B cell (primary cell): ENCODE data around the gene CYB5D1. TPM values are rescaled to one million over a fixed set of nuclear protein-coding genes. Genes with fewer than 3 reads are reported as not detected.

Source experiments
- ATAC-seq: fragments of 200-7000 bp; cut with Tn5 transposase; one replicate; pipeline ENCODE4 v1.10.0; 2021; ENCODE audit warnings: low read depth, mild to moderate bottlenecking, moderate number of reproducible peaks, moderate library complexity
- CTCF ChIA-PET: fragments of 350-600 bp; sonication (Branson Sonifier 250); formaldehyde crosslinking; loops from one replicate; lab custom pipeline; 2021; ENCODE audit warnings: antibody characterized with exemption, inconsistent platforms; lab: Charles Lee
- POLR2A ChIA-PET: fragments of 350-600 bp; sonication (Branson Sonifier 250); formaldehyde crosslinking; loops from one replicate; lab custom pipeline; 2021; ENCODE audit warnings: antibody characterized with exemption; lab: Charles Lee
- DNase-seq: peaks from one replicate; pipeline ENCODE4 v3.0.0; 2013
- H2AFZ ChIP-seq: 2 replicates; pipeline ENCODE4 v1.6.1; 2012; ENCODE audit warnings: mild to moderate bottlenecking, low read depth, low read length; ENCODE audit not compliant: insufficient read depth, poor library complexity, severe bottlenecking
- H3K27ac ChIP-seq, 2 donors: 1 replicate in 1 of 2; 2 replicates in 1 of 2; pipeline ENCODE4 v1.5.1; 2012 to 2013; ENCODE audit warnings: low read length in 2 of 2, mild to moderate bottlenecking in 2 of 2, moderate library complexity in 1 of 2
- H3K27me3 ChIP-seq, 4 experiments: fragments of 200-600 bp in 1 of 4; sonication (generic) in 1 of 4; replicated peaks in 1 of 4; 1 replicate in 2 of 4; 2 replicates in 2 of 4; pipeline versions ENCODE4 v1.6.1 to v1.7.0; 2013 to 2016; ENCODE audit warnings: low read length in 3 of 4, mild to moderate bottlenecking in 2 of 4, mixed read lengths in 1 of 4, moderate library complexity in 1 of 4; ENCODE audit not compliant: insufficient read depth in 4 of 4, control insufficient read depth in 3 of 4; ENCODE audit errors: control extremely low read depth in 1 of 4
- H3K36me3 ChIP-seq, 2 experiments: replicated peaks in 1 of 2; 1 replicate in 1 of 2; 2 replicates in 1 of 2; pipeline versions ENCODE4 v1.6.1 to v1.7.1; 2013; ENCODE audit warnings: low read length in 1 of 2; ENCODE audit not compliant: insufficient read depth in 2 of 2, control insufficient read depth in 1 of 2; ENCODE audit errors: control extremely low read depth in 1 of 2, extremely low read depth in 1 of 2
- H3K4me1 ChIP-seq, 2 donors: fragments of 200-600 bp in 1 of 2; sonication (generic) in 1 of 2; 1 replicate in 1 of 2; 2 replicates in 1 of 2; pipeline versions ENCODE4 v1.5.1 to v1.6.1; 2013 to 2017; ENCODE audit warnings: low read length in 2 of 2; ENCODE audit not compliant: control insufficient read depth in 2 of 2, insufficient read depth in 2 of 2
- H3K4me2 ChIP-seq: replicated peaks from 2 replicates; pipeline ENCODE3; 2012; ENCODE audit warnings: mild to moderate bottlenecking, low read depth, low read length; ENCODE audit not compliant: poor library complexity, severe bottlenecking
- H3K4me3 ChIP-seq, 5 experiments: fragments of 200-600 bp in 1 of 5; sonication (generic) in 1 of 5; 1 replicate in 3 of 5; 2 replicates in 2 of 5; pipeline versions ENCODE4 v1.5.1 to v1.7.0; 2011 to 2016; ENCODE audit warnings: low read length in 4 of 5, mild to moderate bottlenecking in 4 of 5, low read depth in 2 of 5, control low read depth in 1 of 5, moderate library complexity in 1 of 5; ENCODE audit not compliant: insufficient read depth in 1 of 5; ENCODE audit errors: control extremely low read depth in 1 of 5, extremely low read depth in 1 of 5
- H3K79me2 ChIP-seq: fragments of 200-600 bp; sonication (generic); one replicate; pipeline ENCODE4 v1.6.0; 2016; ENCODE audit warnings: low read length; ENCODE audit not compliant: control insufficient read depth, insufficient read depth
- H3K9ac ChIP-seq: fragments of 200-600 bp; sonication (generic); 2 replicates; pipeline ENCODE4 v1.6.1; 2017; ENCODE audit warnings: mild to moderate bottlenecking, low read length, moderate library complexity
- H3K9me3 ChIP-seq, 3 donors: one replicate each; pipeline versions ENCODE4 v1.6.1 to v1.7.1; 2013; ENCODE audit warnings: low read length in 2 of 3; ENCODE audit not compliant: control insufficient read depth in 2 of 3, insufficient read depth in 1 of 3; ENCODE audit errors: control extremely low read depth in 1 of 3
- H4K20me1 ChIP-seq: 2 replicates; pipeline ENCODE4 v1.6.0; 2012; ENCODE audit warnings: mild to moderate bottlenecking, low read length; ENCODE audit not compliant: insufficient read depth, control insufficient read depth, poor library complexity, severe bottlenecking
- H3K27ac Mint-ChIP-seq: one replicate; pipeline ENCODE4 v1.8.0; 2021; ENCODE audit warnings: mixed read lengths
- H3K27me3 Mint-ChIP-seq: one replicate; pipeline ENCODE4 v1.8.0; 2021; ENCODE audit warnings: mixed read lengths
- H3K4me1 Mint-ChIP-seq: one replicate; pipeline ENCODE4 v1.8.0; 2021; ENCODE audit warnings: mixed read lengths
- H3K4me3 Mint-ChIP-seq: one replicate; pipeline ENCODE4 v1.8.0; 2021; ENCODE audit warnings: mixed read lengths
- H3K9me3 Mint-ChIP-seq: one replicate; pipeline ENCODE4 v1.8.0; 2022; ENCODE audit warnings: mixed read lengths; ENCODE audit not compliant: insufficient read depth
- CTCF ChIP-seq: fragments of 200-600 bp; IDR thresholded peaks from one replicate; pipeline ENCODE4 v1.8.0; 2022; ENCODE audit warnings: antibody characterized with exemption, mild to moderate bottlenecking
- EZH2 ChIP-seq: IDR thresholded peaks from 2 replicates; pipeline ENCODE4 v1.6.1; 2012; ENCODE audit warnings: borderline replicate concordance, low read depth, mild to moderate bottlenecking, moderate library complexity, low read length; ENCODE audit not compliant: insufficient read depth, poor library complexity, severe bottlenecking
- WGBS: methylation state at CpG from one replicate; pipeline ENCODE4 v1.1.5; 2013; ENCODE audit warnings: missing lambda C conversion rate; ENCODE audit not compliant: insufficient coverage; 5-methylcytosine and 5-hydroxymethylcytosine counted together
- intact Hi-C: fragments of 100-400 bp; cut with micrococcal nuclease; formaldehyde crosslinking; loops from one replicate; pipeline ENCODE4 v1.10.0; 2022
- polyA plus RNA-seq: library from polyadenylated mRNA; depleted of rRNA; stranded (reverse); fragments of >200 nt; gene quantifications from 2 replicates; pipeline ENCODE4 v1.2.3, GENCODE V29; 2012
- total RNA-seq, 2 donors: library from RNA; stranded (reverse); fragments of 120-200 nt in 1 of 2; gene quantifications; 1 replicate in 1 of 2; 2 replicates in 1 of 2; pipeline versions ENCODE4 v1.2.3 to v1.2.4, GENCODE V29; 2013 to 2022

Gene CYB5D1
- total and polyA plus RNA-seq, 2 donors (not counting 1 experiment from before 2014, with no cell fraction given), result 6.3 to 10.2 TPM

GRCh38 chr17:7854851-7855659 is 2.7 kb upstream of the CYB5D1 start, which contains the start of gene TMEM88:
Gene TMEM88, plus strand, starts transcription at chr17:7855066. Its CDS starts 9 bp downstream, at chr17:7855075.
- no peak within 1 kb of the TSS for H3K4me3 Mint-ChIP-seq
- ChIA-PET CTCF (interaction anchor here (2.6 kb wide), 2 partner anchors 13 to 18 kb away, joined by 26 to 53 read pairs; no protein-coding TSS in a partner anchor), POLR2A (interaction anchor here (0.6 to 0.7 kb wide), 3 partner anchors 9 to 20 kb away, joined by 4 to 8 read pairs (median 4); no protein-coding TSS in a partner anchor)
- Histone ChIP-seq H3K4me1 (peaks cover 27 to 45% of the 10 kb centered on the region in 2 donors), H3K79me2 (peaks cover 9% of the 10 kb centered on the region), H3K27me3 (no peaks in the 10 kb centered on the region), H3K9ac (peak within 1 kb of the TSS; percentile 82), H3K27ac (no peak within 1 kb of the TSS), H3K9me3 (no peaks in the 10 kb centered on the region), H2AFZ (no peak within 1 kb of the TSS), H3K36me3 (peaks cover 0 to 9% of the 10 kb centered on the region in 2 experiments), H3K4me3 (peak within 1 kb of the TSS in 1 of 5 experiments; percentile 92), H3K4me2 (peak within 1 kb of the TSS; percentile 83), H4K20me1 (peaks cover 37% of the 10 kb centered on the region)
- peak; percentile 60 for DNase-seq
- H3K27ac Mint-ChIP-seq, result no peak within 1 kb of the TSS
- no peaks in the 10 kb centered on the region for H3K9me3 Mint-ChIP-seq
- H3K4me1 Mint-ChIP-seq, result peaks cover 22% of the 10 kb centered on the region
- no peak for ATAC-seq
- TF ChIP-seq EZH2, result no peak
- no peak for TF ChIP-seq CTCF
- 92% methylated on average over 46 of the region's 57 CpGs for WGBS
- intact Hi-C loops, result loop anchor here (5.0 kb wide), 4 partner anchors 62 to 603 kb away; partner anchors contain the start of genes CTDNEP1, ELP5, RNF227 and TP53
- H3K27me3 Mint-ChIP-seq, result no peaks in the 10 kb centered on the region
